NOMO-1 (cell line): Measurements from ENCODE around the gene MRPL19.
A peak's percentile ranks its signal among the peaks of the same experiment; 100 is the strongest.

Experiments used
- DNase-seq, 2 experiments: peaks; one replicate each; lab custom pipeline; 2025; ENCODE audit not compliant: unreplicated experiment in 2 of 2; lab: John Stamatoyannopoulos, UW

MRPL19 gene

DNA sequence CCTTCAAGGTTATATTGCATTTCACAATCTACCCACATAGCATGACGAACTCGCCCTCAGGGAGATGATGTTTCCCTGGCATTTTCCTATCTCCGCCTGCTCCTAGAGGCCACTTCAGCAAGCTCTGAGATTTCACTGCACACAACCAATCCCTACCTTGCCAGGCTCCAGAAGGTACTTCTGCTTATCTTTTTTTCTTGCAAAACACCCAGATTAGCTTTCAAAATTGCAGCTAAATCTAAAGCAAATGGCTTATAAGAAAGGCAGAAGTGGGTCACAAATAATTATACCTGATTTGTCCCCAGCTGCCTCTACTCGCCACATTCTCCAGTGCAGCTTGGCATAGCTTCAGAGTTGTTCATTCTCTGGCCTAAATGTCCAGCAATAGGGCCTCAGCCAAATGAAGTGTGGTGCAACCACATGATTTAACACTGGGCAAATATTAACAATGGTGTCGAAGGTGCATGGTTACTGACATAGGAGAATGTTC, 32.4 kb upstream of the MRPL19 start:
- no peak for DNase-seq

DNA sequence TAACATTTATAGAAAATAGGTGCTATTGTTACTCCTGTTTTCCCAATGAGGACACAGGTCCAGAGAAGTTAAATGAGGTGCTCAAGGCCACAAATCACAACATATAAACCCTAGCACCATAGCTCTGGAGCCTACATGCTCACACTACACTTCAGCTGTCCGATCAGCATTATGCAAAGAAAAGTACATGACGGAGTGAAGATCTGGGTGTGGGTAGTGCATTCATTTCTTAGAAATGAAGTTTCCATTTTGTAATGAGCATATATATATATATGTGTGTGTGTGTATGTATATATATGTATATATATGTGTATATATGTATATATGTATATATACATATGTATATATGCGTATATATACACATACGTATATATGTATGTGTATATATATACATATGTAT, 30.2 kb upstream of the MRPL19 start:
- no peak for DNase-seq

DNA sequence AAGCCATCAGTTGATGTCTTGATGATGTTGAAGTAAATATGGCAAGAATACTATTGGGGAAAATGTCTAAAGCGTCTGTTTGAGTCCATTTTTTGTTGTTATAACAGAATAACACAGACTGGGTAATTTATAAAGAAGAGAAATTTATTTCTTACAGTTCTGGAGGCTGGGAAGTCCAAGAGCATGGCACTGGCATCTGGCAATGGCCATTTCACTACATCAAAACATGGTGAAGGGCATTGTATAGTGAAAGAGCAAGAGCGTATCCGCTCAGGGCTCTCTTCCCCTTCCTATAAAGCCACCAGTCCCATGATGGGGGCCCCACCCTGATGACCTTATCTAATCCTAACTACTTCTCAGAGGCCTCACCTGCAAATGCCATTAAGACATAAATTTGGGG, 29.6 kb upstream of the MRPL19 start:
- no peak for DNase-seq

DNA sequence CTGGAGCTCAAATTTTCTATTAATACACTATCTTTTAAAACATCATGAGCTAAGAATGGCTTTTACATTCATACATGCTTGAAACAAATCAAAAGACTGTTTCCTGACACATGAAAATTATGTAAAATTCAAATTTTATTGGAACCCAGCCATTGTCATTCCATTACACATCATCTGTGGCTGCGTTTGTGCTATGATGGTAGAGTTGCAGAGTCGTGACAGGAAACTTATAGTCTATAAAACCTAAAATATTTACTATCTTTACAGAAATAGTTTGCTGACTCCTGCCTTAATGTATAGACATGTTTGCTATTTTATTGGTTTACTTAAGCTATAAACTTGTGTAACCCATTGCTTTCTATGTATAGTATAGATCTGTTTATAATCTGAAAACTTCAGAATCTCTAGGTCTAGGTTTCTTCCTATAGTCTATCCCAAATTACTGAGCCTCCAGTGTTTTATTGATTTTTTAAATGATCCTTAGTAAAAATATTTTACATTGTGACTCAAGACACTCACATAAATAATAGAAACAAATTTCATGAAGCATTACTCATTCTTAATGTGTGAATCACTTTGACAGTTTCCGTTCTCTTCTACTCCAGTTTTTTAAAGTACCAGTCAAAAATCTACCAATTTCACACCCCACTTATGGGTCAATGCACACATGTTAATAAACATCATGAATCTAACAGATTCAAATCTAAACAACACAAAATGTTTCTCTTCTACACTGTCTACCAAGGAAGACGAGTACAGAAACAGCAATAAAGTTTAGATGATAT, 26.4 kb upstream of the MRPL19 start:
- no peak for DNase-seq

DNA sequence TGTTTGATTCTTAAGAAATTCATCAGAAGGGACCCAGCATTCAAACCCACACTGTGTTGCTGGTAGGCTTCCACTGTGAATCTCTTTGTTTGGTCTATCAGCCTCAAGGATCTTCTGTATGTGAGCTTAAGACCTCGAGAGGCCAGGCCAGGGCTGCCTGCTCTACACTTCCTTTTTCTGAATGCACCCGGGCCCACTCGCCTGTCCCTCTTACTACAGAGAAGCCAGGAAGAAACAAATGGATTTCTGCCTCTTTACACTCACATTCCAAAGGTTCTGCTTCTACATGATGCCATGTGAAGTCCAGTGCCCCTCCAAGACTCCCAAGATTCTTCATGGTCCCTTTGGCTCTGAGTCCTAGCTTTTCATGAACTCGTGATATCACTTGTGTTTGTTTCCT, 25.4 kb upstream of the MRPL19 start:
- no peak for DNase-seq

DNA sequence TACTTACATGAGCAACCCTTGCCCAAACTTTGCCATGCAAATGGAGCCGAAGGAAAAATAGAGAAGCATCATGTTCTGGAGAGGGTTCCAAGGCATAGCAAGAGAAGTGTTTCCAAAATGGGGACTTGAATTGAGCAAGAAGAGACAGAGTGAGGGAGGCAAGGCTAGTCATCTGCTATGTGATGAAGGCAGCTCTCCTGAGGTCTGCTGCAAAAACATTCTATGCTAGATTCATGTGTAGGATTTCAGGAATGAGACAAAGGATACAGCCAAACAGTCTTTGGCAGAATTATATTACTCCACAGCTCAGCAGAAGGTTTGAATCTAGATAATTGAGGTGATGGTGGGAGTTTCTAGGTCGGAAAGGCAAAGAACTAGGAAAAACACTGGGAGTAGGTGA, 24.1 kb upstream of the MRPL19 start:
- DNase-seq, result no peak

DNA sequence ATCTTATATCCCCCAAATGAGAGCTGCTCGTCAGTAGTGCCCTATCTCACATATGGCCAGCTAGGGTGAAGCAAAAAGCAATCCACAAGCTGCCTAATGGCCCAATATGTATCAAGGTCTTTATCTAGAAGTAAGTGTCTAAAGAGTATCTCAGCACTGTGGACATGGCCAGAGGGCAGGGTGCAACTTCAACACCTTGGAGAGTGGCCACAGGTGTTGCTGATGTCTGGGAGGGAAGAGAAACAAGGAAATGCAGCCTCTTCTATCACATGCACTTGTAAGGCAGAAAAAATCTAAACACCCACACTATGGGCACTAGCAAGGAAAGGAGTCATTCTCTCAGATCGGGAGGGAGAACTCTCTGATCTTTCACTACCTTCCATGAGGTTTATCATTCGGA, 23.7 kb upstream of the MRPL19 start:
- no peak for DNase-seq

DNA sequence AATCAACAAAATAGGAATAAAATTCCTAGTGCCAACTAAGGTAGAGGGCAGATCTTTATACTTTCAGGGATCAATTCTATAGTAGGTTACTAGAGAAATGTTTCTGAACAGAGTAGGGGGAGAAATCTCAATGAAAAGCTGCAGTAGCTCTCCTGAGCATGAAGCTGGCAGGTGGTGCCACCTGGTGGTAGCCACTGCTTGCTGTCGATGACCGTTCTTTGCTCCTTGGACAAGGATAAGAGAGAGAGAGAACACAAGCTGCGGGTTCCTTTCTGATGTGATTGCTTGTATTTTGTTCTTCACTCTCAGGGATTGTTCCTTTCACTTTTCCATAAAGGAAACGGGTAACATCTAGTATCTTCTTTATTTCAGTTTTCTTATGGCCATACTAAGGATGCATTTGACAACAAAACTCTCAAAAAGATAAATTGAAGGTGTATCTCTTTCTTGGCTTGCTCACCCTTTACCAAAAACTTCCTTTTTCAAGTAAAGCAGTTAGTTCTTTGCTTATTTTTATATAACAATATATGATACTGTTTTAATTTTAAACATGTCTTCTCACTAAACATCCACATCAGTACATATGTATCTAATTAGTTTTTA, 18.6 kb upstream of the MRPL19 start:
- DNase-seq, result peak in 1 of 2 experiments; percentile 49

DNA sequence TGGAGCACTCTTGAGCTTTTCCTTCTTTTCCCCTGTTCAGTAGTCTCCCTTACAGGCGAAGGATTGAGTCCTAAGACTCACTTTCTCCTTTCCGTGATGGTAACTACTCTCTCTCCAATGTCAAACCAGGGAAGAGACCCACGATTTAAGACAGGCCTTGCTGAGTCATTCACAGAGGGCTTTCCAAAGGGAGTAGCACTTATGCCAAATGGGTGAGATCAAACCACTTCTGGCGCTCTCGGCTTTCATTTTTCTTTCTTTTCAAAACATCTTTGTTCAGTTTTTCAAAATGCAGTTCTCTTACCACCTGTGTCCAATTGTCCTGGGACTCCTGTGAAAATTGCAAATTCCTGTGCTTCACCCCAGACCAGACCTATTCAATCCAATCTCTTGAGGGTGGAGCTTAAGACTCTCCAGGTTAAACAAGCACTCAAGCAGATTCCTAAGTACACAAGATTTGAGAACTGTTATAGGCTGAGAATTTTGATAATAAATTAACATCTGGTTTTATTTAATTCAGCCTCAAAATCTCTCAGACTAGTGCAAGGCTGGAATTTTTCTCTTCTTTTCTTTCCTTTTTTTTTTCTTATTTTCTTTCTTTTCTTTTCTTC, 14.4 kb upstream of the MRPL19 start:
- no peak for DNase-seq

DNA sequence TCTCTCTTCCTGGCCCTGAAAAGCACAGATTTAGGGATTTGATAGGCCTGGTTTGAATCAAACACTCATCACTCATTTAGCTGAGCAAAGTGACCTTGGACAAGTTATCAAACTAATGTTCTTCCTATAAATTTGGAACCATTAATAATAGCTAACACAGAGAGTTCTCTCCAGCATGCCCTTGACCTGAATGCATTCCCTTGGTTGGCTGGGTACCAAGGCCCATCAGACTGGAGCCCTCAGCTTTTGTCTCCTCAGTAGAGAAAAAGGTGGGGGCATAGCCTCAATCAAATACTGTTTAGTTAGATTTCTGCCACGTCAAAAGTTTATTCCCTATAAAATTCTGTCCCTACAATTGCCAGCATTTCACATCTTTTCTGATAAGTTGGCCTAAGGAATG, 13.8 kb upstream of the MRPL19 start:
- no peak for DNase-seq

DNA sequence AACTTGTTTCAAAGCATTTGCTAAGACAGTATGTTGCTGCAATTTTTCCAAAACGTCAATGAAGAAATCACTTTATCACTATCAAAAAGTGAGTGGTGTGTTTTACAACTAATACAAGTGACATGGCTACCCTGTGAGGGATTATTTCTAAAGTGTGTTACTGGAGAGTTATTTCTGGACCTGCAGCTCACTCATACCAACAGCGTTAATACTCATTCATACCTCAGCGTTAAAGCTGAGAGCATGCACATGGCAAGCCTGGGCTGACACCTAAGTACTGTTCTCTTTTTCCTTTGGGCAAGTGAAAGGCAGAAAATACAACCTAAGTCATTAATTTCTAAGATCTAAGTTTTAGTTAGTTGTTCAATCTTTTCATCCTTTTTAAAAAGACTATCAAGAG, 13.0 kb upstream of the MRPL19 start:
- no peak for DNase-seq

DNA sequence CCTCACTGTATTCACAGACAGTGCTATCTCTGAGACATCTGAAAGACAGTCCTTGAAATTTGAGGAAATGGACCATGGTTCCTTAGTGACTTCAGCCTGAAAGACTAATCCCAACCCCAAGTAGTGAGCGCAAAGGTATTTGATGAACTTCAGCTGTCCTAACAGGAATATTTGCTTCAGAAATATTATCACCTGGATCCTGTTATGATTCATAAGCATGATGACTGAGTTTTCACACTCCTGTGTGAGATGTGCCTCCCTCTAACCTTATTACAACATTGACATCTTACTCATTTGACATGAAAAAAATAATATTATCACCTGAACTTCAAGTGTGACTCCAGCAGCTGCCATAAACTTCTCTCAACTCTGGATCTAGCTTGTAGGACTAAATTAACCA, 11.6 kb upstream of the MRPL19 start:
- no peak for DNase-seq

DNA sequence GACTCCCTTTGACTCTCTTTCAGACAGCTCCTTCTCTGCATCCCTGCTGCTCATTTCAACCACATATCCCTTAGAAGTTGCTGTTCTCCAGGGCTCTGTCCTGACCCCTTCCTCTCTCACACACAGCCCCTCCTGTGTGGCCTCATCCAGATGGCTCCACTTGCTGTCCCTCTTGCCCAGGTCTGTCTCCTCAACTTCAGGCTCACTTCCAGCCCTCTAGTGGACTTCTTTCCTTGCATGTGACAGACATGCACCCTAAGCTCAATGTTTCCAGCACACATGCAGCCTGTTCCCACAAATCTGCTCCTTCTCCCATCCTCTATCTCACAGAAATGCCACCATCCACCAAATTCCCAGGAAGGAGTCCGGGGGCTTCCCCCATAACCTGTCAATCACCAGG, 9.0 kb upstream of the MRPL19 start:
- no peak for DNase-seq

DNA sequence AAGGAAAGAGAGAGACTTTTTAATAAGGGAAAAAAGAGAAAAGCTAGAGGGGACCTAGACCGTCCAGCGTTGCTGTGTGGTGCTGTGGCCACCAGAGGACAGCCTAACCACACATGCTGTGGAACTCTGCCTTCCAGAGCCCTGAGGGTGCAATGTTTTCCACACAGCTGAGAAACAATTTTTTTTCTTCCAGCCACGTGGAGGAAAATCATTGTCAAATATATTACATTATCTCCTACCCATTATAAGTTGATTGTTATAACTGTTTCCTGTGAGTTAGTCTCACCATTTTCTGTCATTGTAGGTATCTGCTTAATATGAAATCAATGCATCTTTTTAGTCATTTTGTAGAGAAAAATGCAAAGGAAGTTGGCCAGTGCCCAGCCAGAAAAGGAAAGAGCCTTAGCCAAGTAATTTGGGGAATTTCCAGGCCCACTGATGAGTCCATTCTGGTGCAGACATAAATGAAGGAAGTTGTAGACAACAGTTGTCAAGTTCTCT, 5.9 kb upstream of the MRPL19 start:
- DNase-seq, result peak in 1 of 2 experiments; percentile 53

DNA sequence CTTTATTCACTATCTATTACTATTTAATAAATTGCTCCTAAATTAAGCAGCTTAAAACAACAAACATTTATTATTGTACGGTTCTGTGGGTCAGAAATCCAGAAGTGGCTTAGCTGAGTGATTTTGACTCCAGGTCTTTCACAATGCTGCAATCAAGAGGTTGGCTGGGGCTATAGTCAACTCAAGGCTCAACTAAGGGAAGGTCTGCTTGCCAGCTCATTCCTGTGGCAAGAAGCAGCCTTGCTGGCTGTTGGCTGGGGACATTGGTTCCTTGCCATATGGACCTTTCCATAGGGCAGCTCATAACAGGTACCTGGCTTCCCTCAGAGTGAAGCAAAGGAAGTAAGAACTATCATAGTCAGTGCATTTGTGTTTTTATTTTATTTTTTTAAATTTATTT, 5.0 kb upstream of the MRPL19 start:
- no peak for DNase-seq

DNA sequence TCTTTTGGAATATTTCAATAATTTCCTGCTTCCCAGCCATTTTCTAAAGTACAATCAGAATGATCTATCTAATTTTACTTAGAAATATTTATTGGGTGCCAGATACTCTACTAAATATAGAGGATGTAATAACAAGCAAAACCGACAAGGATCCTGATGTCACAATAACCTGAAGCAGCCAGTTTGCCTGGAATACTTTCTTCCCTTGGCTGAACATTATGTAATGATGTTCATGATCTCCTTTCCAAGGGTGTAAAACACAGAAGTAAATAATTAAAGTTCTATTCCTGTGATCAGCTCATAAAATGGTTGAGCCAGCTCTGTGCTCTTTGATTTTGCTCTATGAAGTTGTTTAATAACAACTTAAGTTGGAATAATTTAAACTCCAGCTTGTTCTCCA, 2.6 kb upstream of the MRPL19 start:
- no peak for DNase-seq

DNA sequence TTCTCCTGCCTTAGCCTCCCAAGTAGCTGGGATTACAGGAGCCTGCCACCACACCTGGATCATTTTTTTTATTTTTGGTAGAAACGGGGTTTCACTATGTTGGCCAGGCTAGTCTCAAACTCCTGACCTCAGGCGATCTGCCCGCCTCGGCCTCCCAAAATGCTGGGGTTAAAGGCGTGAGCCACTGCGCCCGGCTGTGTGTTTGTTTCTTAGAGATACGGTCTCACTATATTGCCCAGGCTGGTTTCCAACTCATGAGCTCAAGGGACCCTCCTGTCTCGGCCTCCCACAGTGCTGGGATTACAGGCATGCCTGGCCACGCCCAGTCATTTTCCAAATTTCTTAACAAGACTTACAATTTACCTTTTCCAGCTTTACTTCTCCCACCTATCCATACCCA, 940 bp upstream of the MRPL19 start:
- DNase-seq, result no peak

DNA sequence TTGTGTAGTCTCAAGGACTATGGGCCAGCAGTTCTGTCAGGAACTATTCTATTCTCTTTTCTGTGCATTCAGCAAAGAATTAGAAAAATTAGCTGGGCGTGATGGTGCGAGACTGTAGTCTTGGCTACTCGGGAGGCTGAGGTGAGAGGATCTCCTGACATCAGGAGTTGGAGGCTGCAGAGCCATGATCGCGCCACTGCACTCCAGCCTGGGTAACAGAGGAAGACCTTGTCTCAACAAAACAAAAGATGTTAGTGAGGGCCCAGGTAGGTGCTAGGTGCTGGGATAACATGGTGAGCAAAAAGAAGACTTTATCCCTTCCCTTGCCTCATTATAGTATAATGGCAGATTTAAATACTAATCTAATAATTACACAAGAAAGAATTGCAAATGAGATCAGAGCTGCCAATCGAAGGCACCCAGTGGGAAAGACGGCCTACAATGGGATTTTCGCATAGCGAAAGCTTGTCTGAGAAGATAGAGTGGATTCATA, 447 bp upstream of the MRPL19 start:
- no peak for DNase-seq

DNA sequence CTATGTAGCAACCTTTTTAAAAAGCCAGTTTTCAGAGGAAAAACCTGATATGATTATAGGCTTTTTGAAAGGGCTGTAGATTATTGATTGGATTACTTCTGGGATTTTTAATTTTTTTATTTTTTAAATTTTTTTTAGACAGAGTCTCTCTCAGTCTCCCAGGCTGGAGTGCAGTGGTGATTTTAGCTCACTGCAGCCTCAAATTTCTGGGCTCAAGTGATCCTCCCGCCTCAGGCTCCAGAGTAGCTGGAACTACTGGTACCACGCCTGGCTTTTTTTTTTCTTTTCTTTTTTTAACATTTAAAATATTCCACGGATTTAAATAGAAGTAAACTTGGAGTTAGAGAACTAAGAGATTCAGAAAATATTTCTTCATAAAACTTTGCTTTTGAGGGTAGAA, 1.2 kb downstream of the MRPL19 start:
- DNase-seq, result no peak

DNA sequence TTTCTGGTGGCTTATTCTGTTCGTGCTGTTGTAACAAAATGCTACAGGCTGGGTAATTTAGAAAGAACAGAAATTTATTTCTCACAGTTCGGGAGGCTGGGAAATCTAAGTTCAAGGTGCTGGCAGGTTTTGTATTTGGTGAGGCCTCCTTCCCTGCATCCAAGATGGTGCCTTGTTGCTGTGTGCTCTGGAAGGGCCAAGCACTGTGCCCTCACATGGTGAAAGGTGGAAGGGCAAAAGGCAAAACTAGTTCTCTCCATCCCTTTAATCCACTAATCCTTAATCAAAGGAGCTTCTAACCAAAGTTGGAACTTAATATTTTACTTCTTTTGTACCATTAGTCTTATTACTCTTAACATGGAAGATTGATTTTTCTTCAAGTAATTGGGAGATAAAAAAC, 7.4 kb downstream of the MRPL19 start:
- no peak for DNase-seq

DNA sequence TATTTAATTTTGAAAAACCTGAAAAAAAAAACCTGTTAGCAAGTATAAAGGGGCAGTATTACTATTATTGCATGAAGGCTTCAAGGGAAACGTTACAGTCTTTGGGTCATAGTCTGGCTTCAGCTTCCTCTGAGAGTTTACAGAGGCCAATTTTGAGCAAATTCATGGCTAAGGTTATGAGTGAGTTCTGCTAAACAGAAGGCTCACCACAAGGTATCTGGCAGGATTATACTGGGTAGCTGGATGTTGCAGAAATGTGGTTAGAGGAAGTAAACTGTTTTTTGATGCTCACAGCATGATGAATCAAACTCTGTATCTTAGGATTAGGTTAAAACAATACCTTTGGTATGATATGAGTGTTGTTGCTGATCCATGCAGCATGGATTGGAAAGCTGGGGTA, 9.3 kb downstream of the MRPL19 start:
- DNase-seq, result no peak

DNA sequence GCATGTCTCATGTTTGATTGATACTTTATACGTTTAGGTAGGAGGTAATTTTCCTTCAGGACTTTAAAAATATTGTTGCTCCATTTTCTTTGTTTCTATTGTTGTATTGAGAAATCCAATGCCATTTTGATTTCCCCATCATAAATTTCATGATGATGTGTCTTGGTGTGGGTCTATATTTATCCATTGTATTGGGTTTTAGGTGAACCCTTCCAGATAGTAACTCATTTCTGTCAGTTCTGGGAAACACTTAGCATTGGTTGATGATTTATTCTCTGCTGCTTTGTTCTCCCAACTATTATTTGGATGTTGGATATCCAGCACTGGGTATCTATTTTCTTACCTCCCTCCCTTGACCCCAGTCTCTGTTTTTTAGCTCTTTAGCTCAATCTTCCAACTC, 10.0 kb downstream of the MRPL19 start:
- DNase-seq, result no peak
